ENCODE data around the gene SLC22A23. TPM values are rescaled to one million over a fixed set of nuclear protein-coding genes. Genes with fewer than 3 reads are reported as not detected.

The SLC22A23 gene
- total and polyA plus RNA-seq, 2 experiments from 2014 or later, result 6.1 to 38.3 TPM

DNA sequence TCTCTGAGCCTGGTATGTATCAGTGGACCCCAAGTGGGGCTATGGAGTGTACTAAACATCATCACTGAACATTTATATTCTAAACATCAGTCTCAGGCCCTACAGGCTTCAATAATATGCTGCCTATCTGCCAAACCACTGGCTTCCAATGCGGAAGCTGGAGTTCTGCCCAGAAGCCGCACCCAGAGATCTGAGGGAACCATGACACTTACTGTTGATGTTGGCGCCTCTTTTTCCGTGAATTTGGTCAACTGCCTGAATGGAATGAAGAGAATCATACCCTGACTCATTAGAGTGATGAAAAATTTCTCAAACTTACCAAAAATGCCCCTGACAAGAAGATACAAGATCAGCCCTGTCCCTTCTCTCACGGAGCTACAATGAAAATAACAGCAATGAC lies 66.2 kb downstream of the SLC22A23 start (continued):
- TF ChIP-seq, protein P1, sequence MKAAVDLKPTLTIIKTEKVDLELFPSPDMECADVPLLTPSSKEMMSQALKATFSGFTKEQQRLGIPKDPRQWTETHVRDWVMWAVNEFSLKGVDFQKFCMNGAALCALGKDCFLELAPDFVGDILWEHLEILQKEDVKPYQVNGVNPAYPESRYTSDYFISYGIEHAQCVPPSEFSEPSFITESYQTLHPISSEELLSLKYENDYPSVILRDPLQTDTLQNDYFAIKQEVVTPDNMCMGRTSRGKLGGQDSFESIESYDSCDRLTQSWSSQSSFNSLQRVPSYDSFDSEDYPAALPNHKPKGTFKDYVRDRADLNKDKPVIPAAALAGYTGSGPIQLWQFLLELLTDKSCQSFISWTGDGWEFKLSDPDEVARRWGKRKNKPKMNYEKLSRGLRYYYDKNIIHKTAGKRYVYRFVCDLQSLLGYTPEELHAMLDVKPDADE (IDR thresholded peaks at IDR 0.05), result no peak

DNA sequence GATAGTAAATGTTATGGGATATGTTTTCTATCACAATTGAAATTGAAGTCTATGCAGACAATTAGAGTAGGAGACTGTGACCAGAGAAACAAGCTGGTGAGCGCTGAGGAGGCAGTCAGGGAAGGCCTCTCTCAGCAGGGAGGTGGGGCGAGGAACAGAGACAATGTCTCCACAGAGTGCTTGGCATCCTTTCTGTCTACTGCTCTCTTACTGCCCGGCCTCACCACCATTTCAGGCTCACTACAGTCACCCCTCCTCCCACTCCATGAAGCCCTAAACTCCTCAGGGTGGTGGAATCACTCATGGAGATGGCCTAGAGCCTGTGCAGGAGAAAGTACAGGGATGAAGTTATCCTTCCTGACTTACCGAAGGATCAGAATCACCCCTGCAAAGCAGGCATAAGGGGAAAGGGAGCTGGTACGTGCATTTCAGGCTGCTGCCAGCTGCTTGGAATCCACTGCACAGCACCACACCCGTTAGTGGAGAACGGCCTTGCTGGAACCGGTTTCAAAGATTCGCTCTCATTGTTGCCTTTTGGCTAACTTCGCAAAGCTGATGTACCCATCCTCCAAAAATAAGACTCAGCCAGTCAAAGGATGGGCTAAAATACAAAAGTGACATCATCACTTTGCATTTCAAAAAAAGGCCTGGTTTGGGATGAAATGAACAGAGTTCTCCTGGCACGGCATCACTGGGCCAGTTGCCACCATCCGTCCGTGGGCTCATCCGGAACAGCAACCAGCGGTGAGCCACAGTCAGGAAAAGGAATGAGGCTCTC lies 67.3 kb downstream of the SLC22A23 start:
- H3K36me3 Mint-ChIP-seq (ENCODE audit: low read depth), result peaks cover 30% of the 10 kb centered on the region
- Histone ChIP-seq H3K27me3 (ENCODE audit: insufficient read depth) (no peaks in the 10 kb centered on the region), H3K36me3 (ENCODE audit: insufficient read depth) (peaks cover 8% of the 10 kb centered on the region; the same call in 1 of the 2 replicates), H3K27ac (ENCODE audit: low read depth) (no peak overlapping the region), H3K4me1 (ENCODE audit: insufficient read depth) (no peaks in the 10 kb centered on the region), H3F3A (replicated peaks; ENCODE audit: low read depth) (no peaks in the 10 kb centered on the region), H3K4me3 (no peak overlapping the region), H4K20me1 (replicated peaks; ENCODE audit: insufficient read depth) (no peaks in the 10 kb centered on the region; the same call in 1 of the 2 replicates), H3K79me2 (replicated peaks; ENCODE audit: insufficient read depth) (peaks cover 53% of the 10 kb centered on the region), H3K9me2 (ENCODE audit: insufficient read depth) (no peaks in the 10 kb centered on the region), H2AFZ (no peak overlapping the region), H3K4me2 (no peak overlapping the region)
- H3K27me3 Mint-ChIP-seq (ENCODE audit: insufficient read depth, low read depth, poor library complexity), result no peaks in the 10 kb centered on the region
- ATAC-seq (no peak), DNase-seq (ENCODE audit: low spot score) (no peak)
- H3K4me3 Mint-ChIP-seq, result no peak overlapping the region
- H3K9me3 Mint-ChIP-seq, result no peaks in the 10 kb centered on the region
- no peak overlapping the region for H3K27ac Mint-ChIP-seq
- H3K4me1 Mint-ChIP-seq, result peaks cover 34% of the 10 kb centered on the region
- TF ChIP-seq POLR2AphosphoS5 (IDR thresholded peaks at IDR 0.05; ENCODE audit: low read depth), result no peak
- TF ChIP-seq EZH2phosphoT487 (IDR thresholded peaks at IDR 0.05; ENCODE audit: unreplicated experiment), result no peak
- no peak for TF ChIP-seq ZNF331 (CRISPR knock-in tag; IDR thresholded peaks at IDR 0.05; ENCODE audit: low read depth)
- TF ChIP-seq, protein P2, sequence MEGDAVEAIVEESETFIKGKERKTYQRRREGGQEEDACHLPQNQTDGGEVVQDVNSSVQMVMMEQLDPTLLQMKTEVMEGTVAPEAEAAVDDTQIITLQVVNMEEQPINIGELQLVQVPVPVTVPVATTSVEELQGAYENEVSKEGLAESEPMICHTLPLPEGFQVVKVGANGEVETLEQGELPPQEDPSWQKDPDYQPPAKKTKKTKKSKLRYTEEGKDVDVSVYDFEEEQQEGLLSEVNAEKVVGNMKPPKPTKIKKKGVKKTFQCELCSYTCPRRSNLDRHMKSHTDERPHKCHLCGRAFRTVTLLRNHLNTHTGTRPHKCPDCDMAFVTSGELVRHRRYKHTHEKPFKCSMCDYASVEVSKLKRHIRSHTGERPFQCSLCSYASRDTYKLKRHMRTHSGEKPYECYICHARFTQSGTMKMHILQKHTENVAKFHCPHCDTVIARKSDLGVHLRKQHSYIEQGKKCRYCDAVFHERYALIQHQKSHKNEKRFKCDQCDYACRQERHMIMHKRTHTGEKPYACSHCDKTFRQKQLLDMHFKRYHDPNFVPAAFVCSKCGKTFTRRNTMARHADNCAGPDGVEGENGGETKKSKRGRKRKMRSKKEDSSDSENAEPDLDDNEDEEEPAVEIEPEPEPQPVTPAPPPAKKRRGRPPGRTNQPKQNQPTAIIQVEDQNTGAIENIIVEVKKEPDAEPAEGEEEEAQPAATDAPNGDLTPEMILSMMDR (conservative IDR thresholded peaks at IDR 0.05; ENCODE audit: low read depth in 2 of 2), result no peak
- TF ChIP-seq, protein P3, sequence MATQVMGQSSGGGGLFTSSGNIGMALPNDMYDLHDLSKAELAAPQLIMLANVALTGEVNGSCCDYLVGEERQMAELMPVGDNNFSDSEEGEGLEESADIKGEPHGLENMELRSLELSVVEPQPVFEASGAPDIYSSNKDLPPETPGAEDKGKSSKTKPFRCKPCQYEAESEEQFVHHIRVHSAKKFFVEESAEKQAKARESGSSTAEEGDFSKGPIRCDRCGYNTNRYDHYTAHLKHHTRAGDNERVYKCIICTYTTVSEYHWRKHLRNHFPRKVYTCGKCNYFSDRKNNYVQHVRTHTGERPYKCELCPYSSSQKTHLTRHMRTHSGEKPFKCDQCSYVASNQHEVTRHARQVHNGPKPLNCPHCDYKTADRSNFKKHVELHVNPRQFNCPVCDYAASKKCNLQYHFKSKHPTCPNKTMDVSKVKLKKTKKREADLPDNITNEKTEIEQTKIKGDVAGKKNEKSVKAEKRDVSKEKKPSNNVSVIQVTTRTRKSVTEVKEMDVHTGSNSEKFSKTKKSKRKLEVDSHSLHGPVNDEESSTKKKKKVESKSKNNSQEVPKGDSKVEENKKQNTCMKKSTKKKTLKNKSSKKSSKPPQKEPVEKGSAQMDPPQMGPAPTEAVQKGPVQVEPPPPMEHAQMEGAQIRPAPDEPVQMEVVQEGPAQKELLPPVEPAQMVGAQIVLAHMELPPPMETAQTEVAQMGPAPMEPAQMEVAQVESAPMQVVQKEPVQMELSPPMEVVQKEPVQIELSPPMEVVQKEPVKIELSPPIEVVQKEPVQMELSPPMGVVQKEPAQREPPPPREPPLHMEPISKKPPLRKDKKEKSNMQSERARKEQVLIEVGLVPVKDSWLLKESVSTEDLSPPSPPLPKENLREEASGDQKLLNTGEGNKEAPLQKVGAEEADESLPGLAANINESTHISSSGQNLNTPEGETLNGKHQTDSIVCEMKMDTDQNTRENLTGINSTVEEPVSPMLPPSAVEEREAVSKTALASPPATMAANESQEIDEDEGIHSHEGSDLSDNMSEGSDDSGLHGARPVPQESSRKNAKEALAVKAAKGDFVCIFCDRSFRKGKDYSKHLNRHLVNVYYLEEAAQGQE (IDR thresholded peaks at IDR 0.05; ENCODE audit: unreplicated experiment), result no peak
- TF ChIP-seq NANOG (IDR thresholded peaks at IDR 0.05; ENCODE audit: borderline replicate concordance), result no peak
- TF ChIP-seq JUNB (IDR thresholded peaks at IDR 0.05; ENCODE audit: unreplicated experiment), result no peak
- TF ChIP-seq, protein P4, sequence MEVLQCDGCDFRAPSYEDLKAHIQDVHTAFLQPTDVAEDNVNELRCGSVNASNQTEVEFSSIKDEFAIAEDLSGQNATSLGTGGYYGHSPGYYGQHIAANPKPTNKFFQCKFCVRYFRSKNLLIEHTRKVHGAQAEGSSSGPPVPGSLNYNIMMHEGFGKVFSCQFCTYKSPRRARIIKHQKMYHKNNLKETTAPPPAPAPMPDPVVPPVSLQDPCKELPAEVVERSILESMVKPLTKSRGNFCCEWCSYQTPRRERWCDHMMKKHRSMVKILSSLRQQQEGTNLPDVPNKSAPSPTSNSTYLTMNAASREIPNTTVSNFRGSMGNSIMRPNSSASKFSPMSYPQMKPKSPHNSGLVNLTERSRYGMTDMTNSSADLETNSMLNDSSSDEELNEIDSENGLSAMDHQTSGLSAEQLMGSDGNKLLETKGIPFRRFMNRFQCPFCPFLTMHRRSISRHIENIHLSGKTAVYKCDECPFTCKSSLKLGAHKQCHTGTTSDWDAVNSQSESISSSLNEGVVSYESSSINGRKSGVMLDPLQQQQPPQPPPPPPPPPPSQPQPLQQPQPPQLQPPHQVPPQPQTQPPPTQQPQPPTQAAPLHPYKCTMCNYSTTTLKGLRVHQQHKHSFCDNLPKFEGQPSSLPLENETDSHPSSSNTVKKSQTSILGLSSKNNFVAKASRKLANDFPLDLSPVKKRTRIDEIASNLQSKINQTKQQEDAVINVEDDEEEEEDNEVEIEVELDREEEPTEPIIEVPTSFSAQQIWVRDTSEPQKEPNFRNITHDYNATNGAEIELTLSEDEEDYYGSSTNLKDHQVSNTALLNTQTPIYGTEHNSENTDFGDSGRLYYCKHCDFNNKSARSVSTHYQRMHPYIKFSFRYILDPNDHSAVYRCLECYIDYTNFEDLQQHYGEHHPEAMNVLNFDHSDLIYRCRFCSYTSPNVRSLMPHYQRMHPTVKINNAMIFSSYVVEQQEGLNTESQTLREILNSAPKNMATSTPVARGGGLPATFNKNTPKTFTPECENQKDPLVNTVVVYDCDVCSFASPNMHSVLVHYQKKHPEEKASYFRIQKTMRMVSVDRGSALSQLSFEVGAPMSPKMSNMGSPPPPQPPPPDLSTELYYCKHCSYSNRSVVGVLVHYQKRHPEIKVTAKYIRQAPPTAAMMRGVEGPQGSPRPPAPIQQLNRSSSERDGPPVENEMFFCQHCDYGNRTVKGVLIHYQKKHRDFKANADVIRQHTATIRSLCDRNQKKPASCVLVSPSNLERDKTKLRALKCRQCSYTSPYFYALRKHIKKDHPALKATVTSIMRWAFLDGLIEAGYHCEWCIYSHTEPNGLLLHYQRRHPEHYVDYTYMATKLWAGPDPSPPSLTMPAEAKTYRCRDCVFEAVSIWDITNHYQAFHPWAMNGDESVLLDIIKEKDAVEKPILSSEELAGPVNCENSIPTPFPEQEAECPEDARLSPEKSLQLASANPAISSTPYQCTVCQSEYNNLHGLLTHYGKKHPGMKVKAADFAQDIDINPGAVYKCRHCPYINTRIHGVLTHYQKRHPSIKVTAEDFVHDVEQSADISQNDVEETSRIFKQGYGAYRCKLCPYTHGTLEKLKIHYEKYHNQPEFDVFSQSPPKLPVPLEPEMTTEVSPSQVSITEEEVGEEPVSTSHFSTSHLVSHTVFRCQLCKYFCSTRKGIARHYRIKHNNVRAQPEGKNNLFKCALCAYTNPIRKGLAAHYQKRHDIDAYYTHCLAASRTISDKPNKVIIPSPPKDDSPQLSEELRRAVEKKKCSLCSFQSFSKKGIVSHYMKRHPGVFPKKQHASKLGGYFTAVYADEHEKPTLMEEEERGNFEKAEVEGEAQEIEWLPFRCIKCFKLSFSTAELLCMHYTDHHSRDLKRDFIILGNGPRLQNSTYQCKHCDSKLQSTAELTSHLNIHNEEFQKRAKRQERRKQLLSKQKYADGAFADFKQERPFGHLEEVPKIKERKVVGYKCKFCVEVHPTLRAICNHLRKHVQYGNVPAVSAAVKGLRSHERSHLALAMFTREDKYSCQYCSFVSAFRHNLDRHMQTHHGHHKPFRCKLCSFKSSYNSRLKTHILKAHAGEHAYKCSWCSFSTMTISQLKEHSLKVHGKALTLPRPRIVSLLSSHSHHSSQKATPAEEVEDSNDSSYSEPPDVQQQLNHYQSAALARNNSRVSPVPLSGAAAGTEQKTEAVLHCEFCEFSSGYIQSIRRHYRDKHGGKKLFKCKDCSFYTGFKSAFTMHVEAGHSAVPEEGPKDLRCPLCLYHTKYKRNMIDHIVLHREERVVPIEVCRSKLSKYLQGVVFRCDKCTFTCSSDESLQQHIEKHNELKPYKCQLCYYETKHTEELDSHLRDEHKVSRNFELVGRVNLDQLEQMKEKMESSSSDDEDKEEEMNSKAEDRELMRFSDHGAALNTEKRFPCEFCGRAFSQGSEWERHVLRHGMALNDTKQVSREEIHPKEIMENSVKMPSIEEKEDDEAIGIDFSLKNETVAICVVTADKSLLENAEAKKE (CRISPR knock-in tag; IDR thresholded peaks at IDR 0.05), result no peak
- no peak for TF ChIP-seq ZNF114 (CRISPR knock-in tag; IDR thresholded peaks at IDR 0.05)
- TF ChIP-seq EZH2 (IDR thresholded peaks at IDR 0.05; ENCODE audit: low read depth, unreplicated experiment), result no peak
- no peak for TF ChIP-seq STAT1 (IDR thresholded peaks at IDR 0.05; ENCODE audit: unreplicated experiment)
